ENCODE measurements around the gene PCK2.
A peak's percentile ranks its signal among the peaks of the same experiment; 100 is the strongest.

Gene PCK2

GRCh38 chr14:24144451-24144850 lies 50.3 kb downstream of the PCK2 start:
- H3K4me2 ChIP-seq (ENCODE audit: low read depth, low read length) = no peak overlapping the region
- peaks cover 15% of the 10 kb centered on the region for H3K4me1 ChIP-seq (ENCODE audit: low read length)
- no peak for DNase-seq
- no peaks in the 10 kb centered on the region for H3K27me3 ChIP-seq (replicated peaks; ENCODE audit: insufficient read depth, low read length)
- no peaks in the 10 kb centered on the region for H3K9me2 ChIP-seq (replicated peaks; ENCODE audit: insufficient read depth, low read length)
- no peaks in the 10 kb centered on the region for H3K36me3 ChIP-seq (replicated peaks; ENCODE audit: insufficient read depth, low read length)
- H3F3A ChIP-seq (ENCODE audit: insufficient read depth, low read length) = peaks cover 10% of the 10 kb centered on the region
- no peaks in the 10 kb centered on the region for H4K20me1 ChIP-seq (ENCODE audit: insufficient read depth, low read length)
- H3K9me3 ChIP-seq (replicated peaks; ENCODE audit: insufficient read depth, low read length) = no peaks in the 10 kb centered on the region
- peaks cover 53% of the 10 kb centered on the region for H3K79me2 ChIP-seq (ENCODE audit: low read length)
- no peak overlapping the region for H3K27ac ChIP-seq (ENCODE audit: low read length)
- H3K9ac ChIP-seq (ENCODE audit: low read length) = no peak overlapping the region
- H2AFZ ChIP-seq (ENCODE audit: low read length) = no peak overlapping the region
- H3K4me3 ChIP-seq (ENCODE audit: low read length) = no peak overlapping the region
- no peak for TF ChIP-seq CTCF (IDR thresholded peaks at IDR 0.05; ENCODE audit: low read length)
- TF ChIP-seq EZH2 (optimal IDR thresholded peaks at IDR 0.05; ENCODE audit: low read depth, low read length) = no peak
- no peak for TF ChIP-seq EZH2phosphoT487 (IDR thresholded peaks at IDR 0.05; ENCODE audit: low read length)

GRCh38 chr14:24145219-24145618 lies 51.1 kb downstream of the PCK2 start:
- Histone ChIP-seq H3K9ac (ENCODE audit: low read length) (peak overlapping the region; percentile 84; the same call in 1 of the 2 replicates), H3K4me1 (ENCODE audit: low read length) (peaks cover 11% of the 10 kb centered on the region), H3K9me2 (replicated peaks; ENCODE audit: insufficient read depth, low read length) (no peaks in the 10 kb centered on the region), H3K4me2 (ENCODE audit: low read depth, low read length) (peak overlapping the region; percentile 81), H3K36me3 (replicated peaks; ENCODE audit: insufficient read depth, low read length) (no peaks in the 10 kb centered on the region), H3K4me3 (ENCODE audit: low read length) (peak overlapping the region; percentile 87), H3F3A (ENCODE audit: insufficient read depth, low read length) (peaks cover 10% of the 10 kb centered on the region), H4K20me1 (ENCODE audit: insufficient read depth, low read length) (no peaks in the 10 kb centered on the region), H3K27ac (ENCODE audit: low read length) (no peak overlapping the region), H3K27me3 (replicated peaks; ENCODE audit: insufficient read depth, low read length) (no peaks in the 10 kb centered on the region), H3K9me3 (replicated peaks; ENCODE audit: insufficient read depth, low read length) (no peaks in the 10 kb centered on the region), H3K79me2 (ENCODE audit: low read length) (peaks cover 52% of the 10 kb centered on the region), H2AFZ (ENCODE audit: low read length) (no peak overlapping the region)
- no peak for DNase-seq
- no peak for TF ChIP-seq CTCF (IDR thresholded peaks at IDR 0.05; ENCODE audit: low read length)
- no peak for TF ChIP-seq EZH2 (optimal IDR thresholded peaks at IDR 0.05; ENCODE audit: low read depth, low read length)
- no peak for TF ChIP-seq EZH2phosphoT487 (IDR thresholded peaks at IDR 0.05; ENCODE audit: low read length)

- Histone ChIP-seq H3K9ac (ENCODE audit: low read length) (peak overlapping the region; percentile 84), H3K36me3 (replicated peaks; ENCODE audit: insufficient read depth, low read length) (no peaks in the 10 kb centered on the region), H3K27me3 (replicated peaks; ENCODE audit: insufficient read depth, low read length) (no peaks in the 10 kb centered on the region), H3K79me2 (ENCODE audit: low read length) (peaks cover 47% of the 10 kb centered on the region), H3F3A (ENCODE audit: insufficient read depth, low read length) (peaks cover 10% of the 10 kb centered on the region), H3K4me2 (ENCODE audit: low read depth, low read length) (peak overlapping the region; percentile 81), H3K9me2 (replicated peaks; ENCODE audit: insufficient read depth, low read length) (no peaks in the 10 kb centered on the region), H3K27ac (ENCODE audit: low read length) (peak overlapping the region; percentile 63; the same call in 1 of the 2 replicates), H2AFZ (ENCODE audit: low read length) (no peak overlapping the region), H3K4me1 (ENCODE audit: low read length) (peaks cover 11% of the 10 kb centered on the region), H3K4me3 (ENCODE audit: low read length) (peak overlapping the region; percentile 87), H4K20me1 (ENCODE audit: insufficient read depth, low read length) (no peaks in the 10 kb centered on the region), H3K9me3 (replicated peaks; ENCODE audit: insufficient read depth, low read length) (no peaks in the 10 kb centered on the region)
- DNase-seq = no peak
- no peak for TF ChIP-seq EZH2 (optimal IDR thresholded peaks at IDR 0.05; ENCODE audit: low read depth, low read length)
Observed at GRCh38 chr14:24145690-24146452, 51.8 kb downstream of the PCK2 start.

GRCh38 chr14:24146453-24146977 lies 52.4 kb downstream of the PCK2 start, which contains the start of gene PSME2:
PSME2 (minus strand) TSS chr14:24146610; CDS start chr14:24146581, 29 bp downstream.
- no peak for TF ChIP-seq EZH2phosphoT487 (IDR thresholded peaks at IDR 0.05; ENCODE audit: low read length)
- TF ChIP-seq EZH2 (optimal IDR thresholded peaks at IDR 0.05; ENCODE audit: low read depth, low read length) = no peak
- no peak for TF ChIP-seq CTCF (IDR thresholded peaks at IDR 0.05; ENCODE audit: low read length)
- Histone ChIP-seq H4K20me1 (ENCODE audit: insufficient read depth, low read length) (no peaks in the 10 kb centered on the region), H3K79me2 (ENCODE audit: low read length) (peaks cover 47% of the 10 kb centered on the region)

More at GRCh38 chr14:24146453-24146977, 52.4 kb downstream of the PCK2 start, which contains the start of gene PSME2:
- Histone ChIP-seq H2AFZ (ENCODE audit: low read length) (peak within 1 kb of the TSS; percentile 65), H3F3A (ENCODE audit: insufficient read depth, low read length) (peaks cover 10% of the 10 kb centered on the region), H3K9ac (ENCODE audit: low read length) (peak within 1 kb of the TSS; percentile 84), H3K4me2 (ENCODE audit: low read depth, low read length) (peak within 1 kb of the TSS; percentile 81), H3K4me3 (ENCODE audit: low read length) (peak within 1 kb of the TSS; percentile 87), H3K9me2 (replicated peaks; ENCODE audit: insufficient read depth, low read length) (no peaks in the 10 kb centered on the region), H3K36me3 (replicated peaks; ENCODE audit: insufficient read depth, low read length) (no peaks in the 10 kb centered on the region), H3K9me3 (replicated peaks; ENCODE audit: insufficient read depth, low read length) (no peaks in the 10 kb centered on the region), H3K27ac (ENCODE audit: low read length) (peak within 1 kb of the TSS; percentile 76; the same call in 1 of the 2 replicates), H3K27me3 (replicated peaks; ENCODE audit: insufficient read depth, low read length) (no peaks in the 10 kb centered on the region), H3K4me1 (ENCODE audit: low read length) (peaks cover 11% of the 10 kb centered on the region)
- DNase-seq = peak; percentile 74
